HL-60/S4 treated with phorbol 12-myristate 13-acetate at 8.2 ng/mL for 4 days and 3 days (cell line): Measurements from ENCODE around the gene PACSIN3.
"Not testable (repeated sequence)": the region's sequence is repeated elsewhere in the genome, so short reads cannot be mapped to it uniquely, and the experiment has no call there.

Source experiments
- in situ Hi-C: fragments of 300-500 bp; cut with MboI; formaldehyde crosslinking; loops from 2 replicates; pipeline ENCODE4 v1.15.0; 2022; ENCODE audit warnings: low sequenced_read_pairs

PACSIN3 gene

GRCh38 chr11:47186076-47186699 lies at the start of gene PACSIN3:
Gene PACSIN3 (minus strand): TSS chr11:47186434. CDS start chr11:47182727, 3,707 bp downstream.
- in situ Hi-C loops = no loop called here

DNA sequence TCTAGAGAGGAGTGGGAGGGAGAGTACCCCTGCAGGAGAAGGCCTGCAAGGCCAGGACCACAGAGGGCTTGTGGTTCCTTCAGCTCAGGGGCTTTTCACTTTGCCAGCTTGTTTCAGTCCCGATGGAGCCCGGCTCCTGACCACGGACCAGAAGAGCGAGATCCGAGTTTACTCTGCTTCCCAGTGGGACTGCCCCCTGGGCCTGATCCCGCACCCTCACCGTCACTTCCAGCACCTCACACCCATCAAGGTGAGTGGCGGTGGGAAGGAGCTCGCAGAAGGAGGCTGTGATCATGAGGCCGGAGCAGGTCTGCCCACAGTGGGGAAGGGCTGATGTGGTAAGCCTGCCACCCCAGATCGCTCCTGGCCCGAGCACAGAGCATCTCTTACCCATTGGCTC lies 48.9 kb upstream of the PACSIN3 start:
- in situ Hi-C loops = no loop called here

DNA sequence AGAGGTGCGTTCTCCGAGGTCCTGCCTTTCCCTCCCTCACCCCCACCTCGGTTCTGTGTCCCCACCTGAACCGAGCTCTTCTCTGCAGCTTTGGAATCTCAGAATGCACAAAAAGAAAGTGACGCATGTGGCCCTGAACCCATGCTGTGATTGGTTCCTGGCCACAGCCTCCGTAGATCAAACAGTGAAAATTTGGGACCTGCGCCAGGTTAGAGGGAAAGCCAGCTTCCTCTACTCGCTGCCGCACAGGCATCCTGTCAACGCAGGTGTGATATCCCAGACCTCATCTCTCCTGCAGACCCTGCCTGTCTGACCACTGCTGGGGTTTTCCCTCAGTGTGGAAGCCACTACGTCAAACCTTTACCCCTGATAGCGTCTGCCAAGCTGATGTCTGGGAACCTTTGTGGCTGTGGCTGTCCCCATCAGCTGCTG lies 48.5 kb upstream of the PACSIN3 start:
- in situ Hi-C loops = no loop called here

- in situ Hi-C loops = no loop called here
These were observed 47.9 kb upstream of the PACSIN3 start for GRCh38 chr11:47233989-47234668.

- in situ Hi-C loops = no loop called here
These were observed 46.8 kb upstream of the PACSIN3 start for GRCh38 chr11:47233051-47233450.

DNA sequence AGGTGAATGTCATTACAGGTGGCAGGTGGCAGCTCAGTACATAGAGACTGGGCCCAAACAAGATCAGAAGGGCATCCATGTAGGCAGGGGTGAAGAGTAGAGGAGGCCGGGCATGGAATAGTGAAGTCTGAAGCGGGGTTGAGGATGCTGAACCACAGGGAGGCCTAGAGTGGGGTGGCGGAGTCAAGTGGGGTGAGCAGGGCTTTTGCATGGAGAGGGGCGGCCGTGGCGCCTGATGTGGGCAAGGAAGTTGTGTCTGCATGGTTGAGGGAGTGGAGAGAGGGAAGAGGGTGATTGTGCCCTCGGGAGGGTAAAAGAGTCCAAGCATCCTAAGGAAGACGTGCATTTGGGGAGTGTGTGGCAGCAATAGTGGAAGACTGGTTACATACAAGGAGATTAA lies 42.9 kb upstream of the PACSIN3 start:
- in situ Hi-C loops = no loop called here

- in situ Hi-C loops = no loop called here
These were observed 39.5 kb upstream of the PACSIN3 start for GRCh38 chr11:47225552-47226400.

GRCh38 chr11:47222696-47223095 lies 36.5 kb upstream of the PACSIN3 start:
- in situ Hi-C loops = no loop called here

GRCh38 chr11:47220401-47220821 lies 34.2 kb upstream of the PACSIN3 start:
- in situ Hi-C loops = no loop called here

DNA sequence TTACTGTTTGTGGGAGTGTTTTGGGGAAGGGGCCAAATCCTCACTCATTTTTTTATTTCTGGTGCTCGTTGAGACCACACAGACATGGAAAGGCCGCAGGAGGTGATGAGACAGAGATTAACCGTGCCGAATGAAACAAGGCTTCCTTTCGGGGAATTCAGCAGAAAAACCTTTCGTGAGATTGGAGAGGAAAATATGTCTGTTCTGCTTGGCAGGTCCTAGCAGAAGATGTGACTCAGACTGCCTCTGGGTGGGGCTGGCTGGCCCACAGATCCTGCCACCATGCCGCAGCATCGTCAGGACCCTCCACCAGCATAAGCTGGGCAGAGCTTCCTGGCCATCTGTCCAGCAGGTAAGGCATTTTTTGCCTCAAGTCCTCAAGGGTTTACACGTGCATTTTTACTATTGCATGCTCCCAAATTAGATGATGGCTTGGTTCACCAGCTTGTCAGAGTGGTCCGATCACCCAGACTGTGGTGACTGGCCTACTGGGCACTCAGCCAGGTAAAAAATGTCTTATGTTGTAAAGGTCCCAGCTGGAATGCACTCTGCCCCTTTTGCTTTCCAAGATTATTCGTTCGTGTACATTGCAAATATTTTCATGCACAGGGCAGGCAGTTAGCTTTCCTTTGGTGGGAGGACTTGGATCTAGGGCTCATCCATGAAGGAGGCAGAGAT lies 30.0 kb upstream of the PACSIN3 start:
- in situ Hi-C loops = no loop called here

DNA sequence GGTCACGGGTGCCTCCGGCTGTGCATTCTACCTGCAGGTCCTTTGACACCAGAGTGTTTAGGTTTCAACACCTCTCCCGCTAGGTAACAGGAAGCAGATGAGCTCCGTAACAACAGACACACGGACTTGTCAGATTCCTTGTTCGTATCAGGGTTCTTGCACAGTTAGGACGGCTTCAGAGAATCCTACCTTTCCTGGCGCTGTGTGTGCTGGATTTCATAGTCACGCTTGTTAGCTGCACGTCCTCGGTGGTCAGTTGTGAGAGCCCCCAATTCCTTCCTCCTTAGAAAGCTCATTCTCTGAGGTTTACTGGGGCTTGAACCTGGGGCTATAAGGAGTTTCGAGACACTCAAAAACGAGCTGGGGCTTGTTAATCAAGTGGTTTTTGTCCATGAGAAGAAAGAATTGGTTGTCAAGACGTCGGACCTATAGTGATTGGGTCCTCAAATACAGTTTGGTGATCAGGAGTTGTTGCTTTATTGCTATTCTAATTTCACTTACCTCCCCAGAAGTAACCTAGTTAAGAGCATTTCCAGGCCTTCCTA lies 29.2 kb upstream of the PACSIN3 start:
- in situ Hi-C loops = no loop called here

GRCh38 chr11:47213950-47214565 lies 27.8 kb upstream of the PACSIN3 start:
- in situ Hi-C loops = no loop called here

DNA sequence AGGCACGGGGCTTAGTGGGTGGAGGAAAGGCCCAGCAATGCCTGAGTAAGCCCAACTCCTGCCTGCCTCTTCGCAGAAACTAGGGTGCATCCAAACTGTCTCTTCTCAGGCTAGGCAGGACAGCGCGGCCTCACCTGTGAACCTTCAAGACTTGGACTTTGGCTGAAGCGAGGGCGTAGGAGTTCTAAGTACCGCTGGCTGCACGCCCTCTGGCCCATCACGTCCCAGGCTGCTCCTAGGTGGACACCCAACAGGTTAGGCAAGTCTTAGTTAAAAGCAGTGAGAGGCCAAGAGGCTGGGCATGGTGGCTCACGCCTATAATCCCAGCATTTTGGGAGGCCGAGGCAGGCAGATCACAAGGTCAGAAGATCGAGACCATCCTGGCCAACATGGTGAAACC lies 26.7 kb upstream of the PACSIN3 start:
- in situ Hi-C loops = no loop called here

- in situ Hi-C loops = no loop called here
These were observed 22.4 kb upstream of the PACSIN3 start for GRCh38 chr11:47208628-47209027.

- in situ Hi-C loops = not testable (repeated sequence)
These were observed 21.8 kb upstream of the PACSIN3 start for GRCh38 chr11:47208008-47208552.

DNA sequence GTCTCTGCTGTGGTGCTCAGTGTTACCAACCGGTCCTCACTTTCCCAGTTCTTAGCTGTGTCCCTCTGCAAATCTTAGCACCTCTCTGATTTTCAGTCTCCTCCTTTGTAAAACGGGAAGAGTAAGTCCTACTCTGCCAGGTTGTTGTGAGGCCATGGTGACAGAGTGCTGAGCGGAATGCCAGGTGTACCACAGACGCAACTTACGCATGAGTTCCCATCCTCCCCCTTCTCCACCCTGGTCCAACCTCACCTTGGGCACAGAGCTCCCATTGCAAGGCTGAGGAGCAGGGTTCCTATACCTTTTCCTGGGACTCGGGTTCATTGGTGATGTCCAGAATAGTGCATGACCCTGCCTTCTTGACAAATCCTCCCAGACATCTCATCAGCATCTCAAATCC lies 21.2 kb upstream of the PACSIN3 start:
- in situ Hi-C loops = no loop called here

DNA sequence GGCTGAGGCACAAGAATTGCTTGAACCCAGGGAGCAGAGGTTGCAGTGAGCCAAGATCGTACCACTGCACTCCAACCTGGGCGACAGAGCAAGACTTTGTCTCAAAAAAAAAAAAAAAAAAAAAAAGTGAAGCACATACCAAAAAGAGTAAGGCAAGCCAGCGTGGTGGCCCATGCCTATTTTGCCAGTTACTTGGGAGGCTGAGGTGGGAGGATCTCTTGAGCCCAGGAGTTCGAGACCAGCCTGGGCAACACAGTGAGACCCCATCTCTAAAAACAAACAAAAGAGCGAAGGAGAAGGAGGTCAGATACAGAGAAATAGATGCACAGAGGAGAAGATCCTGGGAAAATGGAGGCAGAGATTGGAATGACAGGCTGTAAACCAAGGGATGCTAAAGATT lies 20.3 kb upstream of the PACSIN3 start:
- in situ Hi-C loops = not testable (repeated sequence)

GRCh38 chr11:47204637-47204989 lies 18.4 kb upstream of the PACSIN3 start:
- in situ Hi-C loops = no loop called here

GRCh38 chr11:47202576-47202975 lies 16.3 kb upstream of the PACSIN3 start:
- in situ Hi-C loops = no loop called here

DNA sequence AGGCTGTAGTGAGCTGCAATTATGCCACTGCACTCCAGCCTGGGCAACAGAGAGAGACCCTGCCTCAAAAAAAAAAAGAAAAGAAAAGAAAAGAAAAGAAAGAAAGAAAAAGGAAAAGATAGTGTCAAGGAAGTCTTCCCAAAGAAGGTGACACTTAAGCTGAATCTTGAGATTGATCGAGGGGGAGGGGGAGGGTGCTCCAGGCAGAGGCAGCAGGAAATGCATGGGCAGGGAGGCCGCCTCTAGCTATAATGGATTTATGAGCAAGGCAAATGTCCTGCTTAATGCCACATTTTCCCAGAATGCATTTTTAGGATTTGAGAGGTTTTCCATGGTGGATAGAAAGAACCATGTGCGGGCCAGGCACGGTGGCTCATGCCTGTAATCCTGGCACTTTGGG lies 14.8 kb upstream of the PACSIN3 start:
- in situ Hi-C loops = no loop called here
